ENCODE data around the gene VSTM4. TPM values are rescaled to one million over a fixed set of nuclear protein-coding genes. Genes with fewer than 3 reads are reported as not detected.

The VSTM4 gene
- total RNA-seq, 1 donor from 2014 or later: 21.1 TPM

DNA sequence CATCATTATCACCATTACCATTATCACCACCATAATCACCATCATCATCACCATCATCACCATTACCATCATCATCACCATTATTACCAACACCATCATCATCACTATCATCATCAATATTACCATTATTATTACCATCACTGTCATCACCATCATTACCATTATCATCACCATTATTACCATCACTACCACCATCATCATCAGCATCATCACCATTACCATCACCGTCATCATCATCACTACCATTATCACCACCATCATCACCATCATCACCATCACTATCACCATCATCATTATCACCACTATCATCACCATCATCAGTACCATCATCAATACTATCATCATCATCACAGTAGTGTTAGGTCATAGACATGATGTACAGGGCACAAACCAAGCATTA is 81.4 kb downstream of the VSTM4 start:
- Histone ChIP-seq H3K9me3 (replicated peaks) (no peaks in the 10 kb centered on the region), H3K36me3 (peaks cover 6% of the 10 kb centered on the region), H3K27ac (replicated peaks) (no peak overlapping the region), H3K27me3 (ENCODE audit: low read depth) (no peaks in the 10 kb centered on the region), H3K4me1 (no peaks in the 10 kb centered on the region), H3K4me3 (no peak overlapping the region)
- DNase-seq: no peak
- TF ChIP-seq CTCF (IDR thresholded peaks at IDR 0.05; ENCODE audit: borderline replicate concordance): no peak
- intact Hi-C loops (cut with micrococcal nuclease): no loop called here

- H3K36me3 ChIP-seq: no peaks in the 10 kb centered on the region
- intact Hi-C loops (cut with micrococcal nuclease): no loop called here
- no peak for TF ChIP-seq CTCF (IDR thresholded peaks at IDR 0.05; ENCODE audit: borderline replicate concordance)
- no peak overlapping the region for H3K27ac ChIP-seq (replicated peaks)
- peaks cover 10% of the 10 kb centered on the region for H3K4me1 ChIP-seq
- H3K27me3 ChIP-seq (ENCODE audit: low read depth): no peaks in the 10 kb centered on the region
- no peaks in the 10 kb centered on the region for H3K9me3 ChIP-seq (replicated peaks)
- no peak for DNase-seq
- H3K4me3 ChIP-seq: no peak overlapping the region
Measured at GRCh38 chr10:49029666-49030065, 85.7 kb downstream of the VSTM4 start.

- no peak overlapping the region for H3K27ac ChIP-seq (replicated peaks)
- no peak for TF ChIP-seq CTCF (IDR thresholded peaks at IDR 0.05; ENCODE audit: borderline replicate concordance)
- peaks cover 21% of the 10 kb centered on the region for H3K4me1 ChIP-seq
- no peaks in the 10 kb centered on the region for H3K36me3 ChIP-seq
- intact Hi-C loops (cut with micrococcal nuclease): no loop called here
- no peaks in the 10 kb centered on the region for H3K9me3 ChIP-seq (replicated peaks)
- DNase-seq: no peak
- H3K4me3 ChIP-seq: no peak overlapping the region
- H3K27me3 ChIP-seq (ENCODE audit: low read depth): no peaks in the 10 kb centered on the region
Measured at GRCh38 chr10:49028639-49029038, 86.7 kb downstream of the VSTM4 start.

GRCh38 chr10:49025347-49025983 is 89.9 kb downstream of the VSTM4 start:
- no peaks in the 10 kb centered on the region for H3K9me3 ChIP-seq (replicated peaks)
- TF ChIP-seq CTCF (IDR thresholded peaks at IDR 0.05; ENCODE audit: borderline replicate concordance): no peak
- no peaks in the 10 kb centered on the region for H3K36me3 ChIP-seq
- no peak for DNase-seq
- peaks cover 28% of the 10 kb centered on the region for H3K4me1 ChIP-seq
- intact Hi-C loops (cut with micrococcal nuclease): no loop called here
- H3K27ac ChIP-seq (replicated peaks): peak overlapping the region; percentile 74
- H3K4me3 ChIP-seq: no peak overlapping the region
- H3K27me3 ChIP-seq (ENCODE audit: low read depth): no peaks in the 10 kb centered on the region

GRCh38 chr10:49024484-49024883 is 90.8 kb downstream of the VSTM4 start:
- H3K27ac ChIP-seq (replicated peaks): peak overlapping the region; percentile 74
- H3K4me3 ChIP-seq: no peak overlapping the region
- peaks cover 28% of the 10 kb centered on the region for H3K4me1 ChIP-seq
- H3K27me3 ChIP-seq (ENCODE audit: low read depth): no peaks in the 10 kb centered on the region
- H3K9me3 ChIP-seq (replicated peaks): no peaks in the 10 kb centered on the region
- no peak for TF ChIP-seq CTCF (IDR thresholded peaks at IDR 0.05; ENCODE audit: borderline replicate concordance)
- intact Hi-C loops (cut with micrococcal nuclease): no loop called here
- H3K36me3 ChIP-seq: peaks cover under 1% of the 10 kb centered on the region
- DNase-seq: no peak
